SIG-M5 treated with dmso at 0.1 percent for 504 hours (cell line): ENCODE data around the gene CARD9.
"Not testable (repeated sequence)": the region's sequence is repeated elsewhere in the genome, so short reads cannot be mapped to it uniquely, and the experiment has no call there.

Experiments used
- DNase-seq: peaks from one replicate; lab custom pipeline; 2025; ENCODE audit not compliant: unreplicated experiment; lab: John Stamatoyannopoulos, UW

Gene CARD9

DNA sequence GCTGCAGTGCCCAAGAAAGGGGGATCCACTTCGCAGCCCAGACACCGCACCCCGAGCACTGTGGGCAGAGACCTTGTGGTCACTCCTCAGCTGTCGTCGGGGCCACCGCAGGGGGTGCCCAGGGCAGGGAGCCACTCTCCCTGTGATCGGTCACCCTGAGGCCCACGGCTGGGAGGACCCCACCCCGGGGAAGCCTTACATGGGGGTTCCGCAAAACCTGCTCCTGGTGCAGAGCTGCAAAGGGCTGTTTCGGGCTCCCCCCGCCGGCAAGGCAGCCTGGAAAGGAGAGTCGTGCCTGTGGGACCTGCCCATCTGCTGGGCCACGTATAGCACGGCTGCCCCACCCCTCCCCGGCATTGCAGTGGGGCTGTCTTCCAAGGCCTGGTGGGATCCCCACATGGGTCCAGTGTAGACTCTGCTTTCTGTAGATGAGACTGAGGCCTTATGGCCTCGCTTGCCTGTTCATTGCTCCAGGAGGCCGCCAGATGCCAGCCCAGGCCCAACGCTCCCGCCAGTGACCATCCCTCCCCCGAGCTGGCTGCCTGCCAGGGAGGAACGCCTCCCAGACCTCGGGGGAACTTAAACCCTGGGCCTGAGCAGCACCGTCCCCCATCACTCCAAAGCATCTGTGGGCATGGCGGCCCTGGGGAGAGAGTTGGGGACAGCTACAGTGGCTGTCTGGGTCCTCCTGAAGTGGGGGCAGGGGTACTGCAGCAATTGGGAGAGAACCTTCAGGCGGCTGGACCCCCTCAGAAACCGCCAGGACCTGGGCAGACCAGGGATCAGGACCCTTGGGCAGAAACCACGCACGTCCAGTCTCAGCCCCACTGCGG is 8.3 kb downstream of the CARD9 start:
- DNase-seq = no peak

DNA sequence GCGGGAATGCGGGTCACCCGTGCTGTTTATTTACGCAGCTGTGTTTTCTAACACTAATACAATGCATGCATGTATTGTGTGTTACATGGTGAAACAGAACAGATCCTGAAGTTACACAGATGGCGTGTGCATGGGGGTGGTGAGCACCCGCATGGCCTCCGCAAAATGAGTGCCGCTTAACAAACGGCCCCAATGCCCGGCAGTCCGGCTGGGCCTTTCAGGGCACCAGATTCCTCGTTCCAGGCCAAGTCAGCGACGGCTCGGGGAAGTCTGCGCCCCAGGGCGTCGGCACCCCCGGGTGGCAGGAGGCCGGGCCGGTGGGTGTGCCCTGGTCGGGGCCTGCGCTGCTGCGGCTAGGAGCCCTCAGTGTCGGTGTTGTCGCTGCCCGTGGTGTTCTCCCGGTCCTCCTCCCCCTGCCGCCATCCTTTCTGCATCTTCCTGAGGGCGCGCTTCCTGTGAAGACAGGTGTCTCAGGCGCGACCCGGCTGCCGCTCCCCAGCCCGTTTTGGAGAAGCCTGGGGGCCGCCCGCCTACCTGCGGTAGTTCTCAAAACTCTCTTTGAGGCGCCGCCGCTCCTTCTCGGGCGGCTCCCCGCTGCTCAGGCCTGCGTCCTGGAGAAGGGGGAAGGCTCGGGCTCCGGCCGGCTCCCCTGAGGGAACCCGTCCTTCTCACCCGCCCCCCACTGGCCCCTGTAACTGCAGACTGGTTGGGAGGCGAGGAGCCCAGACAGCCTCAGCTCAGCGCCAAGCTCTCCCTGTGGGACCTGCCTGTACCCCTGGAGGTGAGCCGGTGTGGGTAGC is 9.3 kb downstream of the CARD9 start:
- no peak for DNase-seq

DNA sequence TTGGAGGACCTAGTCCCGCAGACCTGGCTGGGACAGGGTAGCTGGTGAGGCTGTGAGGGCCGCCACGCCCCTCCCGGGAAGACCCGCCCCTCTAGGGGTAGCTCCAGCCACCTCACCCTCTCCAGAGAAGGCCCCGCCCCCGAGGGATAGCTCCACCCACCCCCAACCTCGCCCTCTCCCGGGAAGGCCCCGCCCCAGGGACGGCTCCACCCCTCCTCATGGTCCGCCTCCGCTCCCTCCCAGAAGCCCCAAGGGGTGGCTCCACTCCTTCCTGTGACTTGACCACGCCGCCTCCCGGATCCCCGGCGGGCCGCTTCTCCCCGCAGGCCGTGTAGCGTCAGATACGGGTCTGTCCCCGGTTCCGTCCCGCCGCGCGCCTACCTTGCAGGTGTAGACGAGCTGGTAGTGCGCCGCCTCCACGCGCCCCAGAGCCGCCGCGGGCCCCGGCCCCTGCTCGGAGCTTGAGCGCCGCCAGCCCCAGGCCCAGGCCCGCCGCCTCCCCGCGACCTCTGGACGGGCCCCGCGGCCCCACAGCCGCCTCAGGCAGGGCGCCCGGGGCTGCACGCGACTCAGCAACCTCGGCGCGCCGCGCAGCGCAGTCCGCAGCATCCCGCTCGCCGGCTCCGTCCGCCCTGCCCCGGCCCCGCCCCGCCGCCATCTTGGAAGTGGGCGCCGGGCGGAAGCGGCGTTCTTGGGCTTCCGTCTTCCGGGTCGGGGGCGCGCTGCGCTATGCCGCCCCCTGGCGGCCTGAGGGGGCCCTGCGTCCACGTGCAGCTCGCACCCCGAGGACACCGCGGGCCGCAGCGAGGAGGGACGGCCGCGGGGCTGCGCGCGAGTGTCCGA is 10.1 kb downstream of the CARD9 start, which contains the start of gene DNLZ:
Gene DNLZ, minus strand, starts transcription at position 639 of the 843 bp plus-strand sequence. Its CDS starts 30 bp downstream, at position 609.
- peak; percentile 83 for DNase-seq

DNA sequence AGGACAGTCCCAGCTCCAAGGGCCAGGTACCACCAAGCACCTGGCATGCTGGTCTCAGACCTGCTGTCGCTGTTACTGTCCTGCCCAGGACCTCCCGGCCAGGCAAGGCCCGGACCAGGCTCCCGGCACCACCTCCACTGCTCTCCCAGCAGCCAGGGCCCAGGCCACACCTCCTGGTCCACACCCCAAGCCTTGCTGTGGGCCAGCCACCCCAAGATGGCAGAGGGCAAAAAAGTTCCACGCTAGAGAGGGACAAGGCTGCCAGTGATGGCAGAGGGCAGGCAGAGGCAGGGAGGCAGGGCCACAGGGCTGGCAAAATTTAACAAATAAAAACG is 11.1 kb downstream of the CARD9 start:
- DNase-seq = no peak

DNA sequence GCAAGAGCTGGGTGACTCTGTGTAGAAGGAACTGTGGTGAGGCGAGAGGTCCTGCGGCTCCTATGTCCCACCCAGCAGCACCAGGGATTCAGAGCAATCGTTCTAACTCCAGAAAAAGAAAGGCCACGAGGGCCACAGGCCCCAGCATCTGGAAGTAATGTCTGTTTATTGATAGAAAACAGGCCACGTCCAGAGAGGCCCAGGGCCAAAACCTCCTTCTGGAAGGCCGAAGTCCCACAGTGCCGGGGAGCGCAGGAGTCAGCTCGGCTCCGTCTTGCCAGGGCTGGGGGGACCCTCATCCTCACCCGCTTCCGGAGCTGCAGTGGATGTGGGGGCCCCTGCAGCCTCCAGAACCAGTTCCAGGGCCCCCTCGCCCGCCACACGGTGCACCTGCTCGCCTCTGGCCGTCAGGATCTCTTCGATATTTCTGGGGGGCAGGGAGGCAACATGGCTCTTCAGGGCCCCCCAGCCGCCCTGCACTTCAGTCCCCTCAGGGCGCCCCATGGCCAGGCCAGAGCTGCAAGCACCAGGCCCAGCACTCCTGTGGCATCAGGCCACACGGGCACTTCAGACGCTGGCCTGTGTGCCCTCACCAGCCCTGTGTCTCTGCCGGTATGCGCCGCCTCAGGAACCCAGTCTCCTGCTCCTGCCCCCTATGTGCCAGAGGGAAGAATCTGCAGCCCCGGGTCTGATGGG is 11.6 kb downstream of the CARD9 start:
- no peak for DNase-seq

DNA sequence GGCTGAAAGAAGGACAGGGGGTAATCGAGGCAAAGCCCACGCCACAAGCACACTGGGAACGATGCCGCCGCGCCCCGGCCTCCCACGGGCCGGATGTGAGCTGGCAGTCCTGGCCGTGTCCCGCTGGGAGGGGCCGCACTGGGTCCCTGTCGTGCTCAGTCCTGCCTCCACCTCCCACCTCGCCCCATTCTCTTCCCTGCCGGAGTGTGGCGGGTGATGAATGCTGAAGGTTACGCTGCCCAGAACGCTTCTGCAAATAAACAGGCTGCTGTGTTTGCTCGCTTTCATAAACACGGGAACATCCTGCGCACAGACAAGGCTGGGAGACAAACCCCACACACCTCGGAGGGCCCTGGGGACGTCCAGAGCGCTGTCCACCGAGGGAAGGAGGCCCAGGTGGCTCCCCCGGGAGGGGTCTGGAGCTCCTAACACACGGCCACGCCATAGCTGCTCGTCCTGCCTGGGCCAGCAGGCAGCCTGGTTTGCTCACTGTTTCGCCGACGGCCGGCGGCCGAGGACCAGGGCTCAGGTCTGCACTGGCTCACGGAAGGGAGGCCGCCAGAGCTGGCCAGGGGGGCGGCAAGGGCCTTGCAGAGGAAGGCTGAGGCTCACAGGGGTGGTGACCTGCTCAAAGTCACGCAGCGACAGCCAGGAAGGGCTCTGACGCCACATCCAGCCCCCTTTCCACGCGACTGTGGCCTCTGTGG is 12.3 kb downstream of the CARD9 start:
- no peak for DNase-seq

DNA sequence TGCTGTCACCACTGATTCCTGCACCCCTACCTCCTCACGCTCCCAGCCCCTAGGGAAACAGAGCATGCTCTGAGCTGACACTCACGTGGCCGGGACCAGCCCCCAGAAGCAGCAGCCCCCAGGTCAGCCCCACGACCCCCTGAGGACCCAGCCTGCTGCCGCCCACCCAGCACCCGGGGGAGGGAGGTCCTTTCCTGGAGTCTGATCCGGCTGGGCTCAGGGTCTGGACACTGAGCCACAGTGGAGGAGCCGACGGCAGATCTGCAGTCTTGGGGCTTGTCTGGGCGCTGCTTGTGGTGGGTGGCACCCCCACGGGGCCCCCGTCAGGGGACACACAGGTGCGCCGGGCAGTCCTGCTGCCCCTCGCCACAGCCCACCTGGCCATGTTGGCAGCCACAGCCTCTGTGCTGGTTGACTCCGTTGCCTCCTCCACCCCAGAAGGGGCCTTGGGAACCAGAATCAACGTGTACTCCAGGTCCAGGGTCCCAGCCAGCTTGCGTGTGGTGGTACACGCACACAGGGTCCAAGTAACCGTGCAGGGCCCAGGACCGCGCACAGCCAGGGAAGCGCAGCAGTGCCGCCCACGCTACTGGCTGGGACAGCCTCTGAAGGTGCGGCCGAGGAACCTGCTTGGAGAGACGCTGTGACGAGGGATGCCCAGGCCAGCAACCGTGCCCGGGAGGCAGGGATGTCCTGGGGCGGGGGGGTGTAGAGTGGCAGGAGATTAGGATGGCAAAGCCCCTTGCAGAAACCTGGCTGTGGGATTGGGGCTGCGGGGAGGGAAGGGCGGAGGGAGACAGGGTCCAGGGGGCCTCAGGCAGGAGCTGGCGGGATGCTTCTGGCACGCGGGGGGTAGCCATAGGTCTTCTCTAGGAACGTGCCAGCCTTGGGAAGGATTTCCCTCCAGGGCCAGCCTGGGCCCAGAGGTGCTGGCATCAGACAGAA is 13.4 kb downstream of the CARD9 start:
- DNase-seq = no peak

DNA sequence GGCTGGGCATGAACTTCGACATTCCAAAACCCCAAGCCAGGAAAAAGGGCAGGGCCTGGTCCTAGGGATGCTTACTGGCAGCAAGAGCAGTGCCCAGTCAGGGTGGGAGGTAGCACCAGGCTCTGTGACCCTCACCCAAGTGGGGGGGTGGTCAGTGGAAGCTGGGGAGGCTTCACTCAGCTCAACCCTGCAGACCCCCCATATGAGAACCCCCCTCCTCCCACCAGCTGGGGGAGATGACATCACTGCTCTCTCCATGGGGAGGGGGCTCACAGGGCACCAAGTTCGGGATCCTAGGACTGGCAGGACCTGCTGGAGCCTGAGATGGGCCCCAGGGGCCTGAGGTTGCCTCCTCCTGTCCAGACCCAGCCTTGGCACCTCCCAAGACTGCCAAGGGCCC is 14.6 kb downstream of the CARD9 start:
- DNase-seq = no peak

DNA sequence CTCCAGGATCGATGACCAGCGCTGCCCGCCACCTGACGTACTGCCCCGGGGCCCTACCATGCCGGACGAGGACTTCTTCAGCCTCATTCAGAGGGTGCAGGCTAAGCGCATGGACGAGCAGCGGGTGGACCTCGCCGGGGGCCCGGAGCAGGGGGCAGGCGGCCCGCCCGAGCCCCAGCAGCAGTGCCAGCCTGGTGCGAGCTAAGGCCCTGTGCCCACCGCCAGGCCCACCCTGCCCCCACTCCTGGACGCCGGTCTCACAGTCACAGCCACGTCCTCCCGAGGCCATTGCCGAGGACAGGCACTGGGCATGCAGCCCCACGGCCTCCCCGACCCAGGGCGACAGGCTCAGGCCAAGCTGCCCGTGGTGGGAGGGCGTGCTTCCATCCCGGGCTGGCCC is 15.5 kb downstream of the CARD9 start:
- DNase-seq = no peak

DNA sequence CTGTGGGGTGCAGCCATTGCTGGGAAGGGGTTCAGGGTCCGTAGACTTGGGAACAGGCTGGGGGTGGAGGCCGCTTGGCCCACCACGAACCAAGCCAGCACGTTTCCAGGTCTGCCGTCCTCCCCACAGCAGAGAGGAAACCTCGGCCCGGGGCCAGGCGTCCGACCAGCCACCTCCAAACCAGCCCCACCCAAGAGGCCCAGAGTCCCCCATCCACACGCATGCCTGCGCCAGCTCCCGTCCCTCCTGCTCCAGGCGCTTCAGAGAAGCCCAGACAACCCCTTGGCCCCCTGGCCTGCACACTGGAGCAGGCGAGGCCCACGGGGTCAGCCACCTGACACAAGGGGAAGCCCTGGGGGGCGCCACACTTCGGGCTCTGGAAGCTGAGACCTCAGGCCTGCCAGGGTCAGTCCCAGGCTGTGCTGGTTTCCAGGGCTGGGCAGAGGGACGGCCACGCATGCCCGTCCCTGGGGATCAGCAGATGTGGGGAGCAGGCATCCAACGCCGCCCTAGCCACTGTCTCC is 16.2 kb downstream of the CARD9 start:
- DNase-seq = no peak

DNA sequence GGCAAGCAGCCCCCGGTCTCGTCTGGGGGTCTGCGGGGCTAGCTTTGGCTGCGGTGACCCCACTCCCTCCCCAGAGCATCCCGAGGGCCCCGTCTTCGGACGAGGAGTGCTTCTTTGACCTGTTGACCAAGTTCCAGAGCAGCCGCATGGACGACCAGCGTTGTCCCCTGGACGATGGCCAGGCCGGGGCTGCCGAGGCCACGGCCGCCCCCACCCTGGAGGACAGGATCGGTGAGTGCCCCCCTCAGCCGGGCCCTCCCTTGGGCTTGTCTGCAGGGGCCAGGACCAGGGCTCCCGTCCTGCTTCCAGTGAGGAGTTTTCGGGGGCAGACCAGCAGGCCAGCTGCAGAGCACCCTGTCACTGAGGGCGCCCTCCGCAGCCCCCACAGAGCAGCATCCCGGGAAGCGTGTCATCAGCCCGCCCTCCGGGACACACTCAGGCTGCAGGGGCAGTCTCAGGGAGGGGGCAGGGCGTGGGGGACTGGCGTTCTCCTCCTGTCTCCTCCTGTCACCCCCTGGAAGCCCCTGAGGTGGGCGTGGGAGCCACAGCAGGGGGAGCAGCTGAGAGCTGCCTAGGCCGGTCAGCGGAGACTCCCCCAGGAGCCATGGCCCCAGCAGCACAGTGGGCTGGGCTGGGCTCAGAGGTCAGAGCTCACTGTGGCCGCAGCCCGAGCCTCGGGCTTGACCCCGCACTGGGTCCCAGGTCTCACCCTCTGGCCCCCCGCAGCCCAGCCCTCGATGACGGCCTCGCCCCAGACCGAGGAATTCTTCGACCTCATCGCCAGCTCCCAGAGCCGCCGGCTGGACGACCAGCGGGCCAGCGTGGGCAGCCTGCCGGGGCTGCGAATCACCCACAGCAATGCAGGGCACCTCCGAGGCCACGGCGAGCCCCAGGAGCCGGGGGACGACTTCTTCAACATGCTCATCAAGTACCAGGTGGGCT is 17.6 kb downstream of the CARD9 start:
- DNase-seq = no peak

DNA sequence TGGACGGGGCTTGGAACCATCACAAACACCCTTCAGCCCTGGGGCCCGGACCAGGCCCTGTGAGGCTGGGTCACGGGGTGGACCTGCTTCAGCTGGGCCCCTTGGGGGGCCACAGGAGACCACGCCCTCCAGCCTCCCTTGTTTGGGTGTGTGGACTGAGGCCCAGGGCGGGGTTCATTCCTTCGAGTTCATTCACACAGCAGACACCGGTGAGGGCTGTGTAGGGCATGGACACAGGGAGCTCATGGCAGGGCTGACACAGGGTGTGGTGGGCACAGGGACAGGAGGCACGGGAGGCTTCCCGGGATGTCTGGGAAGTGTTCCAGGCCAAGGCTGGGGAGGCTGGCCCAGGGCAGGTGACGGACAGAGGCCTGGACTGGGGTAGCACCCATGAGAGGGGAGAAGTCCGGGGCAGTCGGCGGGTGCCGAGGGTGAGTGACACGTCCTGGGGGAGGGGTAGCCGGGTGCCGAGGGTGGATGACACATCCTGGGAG is 18.8 kb downstream of the CARD9 start:
- no peak for DNase-seq

DNA sequence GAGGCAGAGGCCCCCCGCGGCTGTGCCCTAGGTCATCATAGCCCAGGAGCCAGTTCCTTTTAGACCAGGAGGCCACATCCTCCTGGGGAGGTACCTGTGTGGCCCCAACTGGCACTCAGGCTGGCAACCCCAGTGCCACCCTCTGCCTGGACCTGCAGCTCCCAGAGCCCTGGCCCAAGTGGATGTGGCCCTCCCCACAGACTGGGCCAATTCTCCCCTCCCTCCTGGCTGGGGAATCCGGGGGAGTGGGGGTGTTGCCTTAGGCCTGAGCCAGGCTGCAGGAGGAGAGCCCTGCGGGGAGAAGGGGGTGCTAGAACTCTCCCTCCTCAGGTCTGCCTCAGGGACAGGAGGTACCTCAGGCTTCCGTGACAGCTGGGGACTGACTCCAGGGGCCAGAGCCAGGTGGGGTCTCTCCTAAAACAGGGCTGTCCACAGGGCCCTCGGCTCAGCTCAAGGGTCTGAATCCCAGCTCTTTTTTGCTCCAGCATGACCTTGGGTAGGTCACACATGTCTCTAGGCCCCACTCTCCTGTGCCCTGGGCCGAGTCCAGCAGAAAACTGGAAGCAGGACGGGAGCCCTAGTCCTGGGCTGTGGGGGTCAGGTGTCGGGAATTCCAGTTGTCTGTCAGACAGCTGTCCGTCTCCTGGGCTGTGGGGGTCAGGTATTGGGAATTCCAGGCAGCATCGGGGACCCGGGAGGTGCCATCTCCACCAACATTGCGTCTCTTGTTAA is 19.5 kb downstream of the CARD9 start:
- no peak for DNase-seq

DNA sequence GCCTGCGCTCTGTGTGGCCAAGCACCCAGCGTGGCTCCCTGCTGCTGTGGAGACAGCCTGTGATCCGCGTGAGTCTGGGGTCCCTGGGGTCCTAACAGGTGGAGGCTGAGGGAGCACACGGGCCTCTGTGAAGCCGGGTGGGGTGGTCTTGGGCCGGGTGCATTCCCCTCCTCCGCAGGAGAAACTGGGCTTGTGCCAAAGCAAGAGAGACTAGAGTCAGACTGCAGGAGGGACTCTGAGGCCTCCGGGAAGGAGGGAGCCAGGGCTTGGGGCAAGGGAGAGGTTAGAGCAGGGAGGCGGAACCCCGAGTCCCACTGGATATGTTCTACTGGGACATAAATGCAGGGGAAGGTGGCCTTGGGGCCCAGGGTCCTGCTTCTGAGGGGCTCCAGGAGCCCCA is 20.4 kb downstream of the CARD9 start:
- no peak for DNase-seq

DNA sequence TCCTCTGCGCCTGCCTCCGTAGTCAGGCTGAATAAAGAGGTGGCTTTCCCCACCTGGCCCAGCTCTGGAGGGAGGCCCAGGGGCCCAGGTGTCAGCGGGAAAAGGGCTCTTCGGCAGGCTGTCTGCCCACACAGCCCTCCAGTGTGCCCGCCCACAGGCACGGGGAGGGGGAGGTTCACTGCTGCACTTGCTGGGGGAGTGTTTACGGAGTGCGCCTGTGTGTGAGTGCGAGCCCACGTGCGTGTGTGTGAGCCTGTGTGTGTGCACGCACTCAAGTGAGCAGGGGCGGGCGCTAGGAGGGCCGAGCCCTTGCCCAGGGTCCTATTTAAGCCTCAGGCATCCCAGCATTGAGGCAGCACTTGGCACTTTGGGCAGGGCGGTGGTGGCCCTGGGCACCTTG is 20.8 kb downstream of the CARD9 start:
- no peak for DNase-seq

DNA sequence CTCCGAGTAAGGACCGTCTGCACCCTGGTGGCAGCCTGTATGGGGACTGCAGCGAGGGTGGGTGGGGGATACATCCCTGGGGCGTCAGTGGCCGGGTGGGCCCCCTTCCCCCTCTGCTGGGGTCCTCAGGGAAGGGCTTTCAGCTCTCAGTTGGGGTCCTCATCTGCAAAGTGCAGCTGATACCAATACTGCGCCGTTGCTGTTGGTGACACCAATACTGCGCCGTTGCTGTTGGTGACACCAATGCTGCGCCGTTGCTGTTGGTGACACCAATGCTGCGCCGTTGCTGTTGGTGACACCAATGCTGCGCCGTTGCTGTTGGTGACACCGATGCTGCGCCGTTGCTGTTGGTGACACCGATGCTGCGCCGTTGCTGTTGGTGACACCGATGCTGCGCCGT is 21.6 kb downstream of the CARD9 start:
- DNase-seq = not testable (repeated sequence)

DNA sequence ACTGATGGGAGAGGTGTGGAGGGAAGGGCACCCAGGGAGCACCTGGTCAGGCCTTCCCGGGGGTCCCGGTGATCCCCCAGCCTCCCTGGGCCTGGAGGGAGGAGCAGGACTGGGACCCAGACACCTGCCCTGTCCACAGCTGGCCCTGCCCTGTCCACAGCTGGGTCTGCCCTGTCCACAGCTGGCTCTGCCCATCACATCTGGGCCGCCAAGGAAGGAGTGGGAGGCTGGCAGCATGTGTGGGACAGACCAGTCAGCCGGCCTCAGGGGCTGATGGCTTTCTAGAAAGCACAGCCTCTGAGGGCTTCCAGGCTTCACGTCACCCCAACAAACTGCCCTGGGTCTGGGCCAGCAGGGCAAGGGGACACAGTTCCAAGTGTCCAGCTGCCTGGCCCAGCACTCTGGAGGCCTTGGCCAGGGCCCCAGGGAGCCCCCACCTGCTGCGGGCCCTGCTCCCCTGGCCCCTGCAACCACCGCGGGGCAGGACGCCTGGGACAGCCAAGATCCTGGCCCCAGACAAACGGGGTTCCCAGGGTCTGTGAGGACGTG is 22.1 kb downstream of the CARD9 start:
- no peak for DNase-seq
